ENCODE results near the gene FAT1.
"Not testable (repeated sequence)": the region's sequence is repeated elsewhere in the genome, so short reads cannot be mapped to it uniquely, and the experiment has no call there.

FAT1 gene, protein sequence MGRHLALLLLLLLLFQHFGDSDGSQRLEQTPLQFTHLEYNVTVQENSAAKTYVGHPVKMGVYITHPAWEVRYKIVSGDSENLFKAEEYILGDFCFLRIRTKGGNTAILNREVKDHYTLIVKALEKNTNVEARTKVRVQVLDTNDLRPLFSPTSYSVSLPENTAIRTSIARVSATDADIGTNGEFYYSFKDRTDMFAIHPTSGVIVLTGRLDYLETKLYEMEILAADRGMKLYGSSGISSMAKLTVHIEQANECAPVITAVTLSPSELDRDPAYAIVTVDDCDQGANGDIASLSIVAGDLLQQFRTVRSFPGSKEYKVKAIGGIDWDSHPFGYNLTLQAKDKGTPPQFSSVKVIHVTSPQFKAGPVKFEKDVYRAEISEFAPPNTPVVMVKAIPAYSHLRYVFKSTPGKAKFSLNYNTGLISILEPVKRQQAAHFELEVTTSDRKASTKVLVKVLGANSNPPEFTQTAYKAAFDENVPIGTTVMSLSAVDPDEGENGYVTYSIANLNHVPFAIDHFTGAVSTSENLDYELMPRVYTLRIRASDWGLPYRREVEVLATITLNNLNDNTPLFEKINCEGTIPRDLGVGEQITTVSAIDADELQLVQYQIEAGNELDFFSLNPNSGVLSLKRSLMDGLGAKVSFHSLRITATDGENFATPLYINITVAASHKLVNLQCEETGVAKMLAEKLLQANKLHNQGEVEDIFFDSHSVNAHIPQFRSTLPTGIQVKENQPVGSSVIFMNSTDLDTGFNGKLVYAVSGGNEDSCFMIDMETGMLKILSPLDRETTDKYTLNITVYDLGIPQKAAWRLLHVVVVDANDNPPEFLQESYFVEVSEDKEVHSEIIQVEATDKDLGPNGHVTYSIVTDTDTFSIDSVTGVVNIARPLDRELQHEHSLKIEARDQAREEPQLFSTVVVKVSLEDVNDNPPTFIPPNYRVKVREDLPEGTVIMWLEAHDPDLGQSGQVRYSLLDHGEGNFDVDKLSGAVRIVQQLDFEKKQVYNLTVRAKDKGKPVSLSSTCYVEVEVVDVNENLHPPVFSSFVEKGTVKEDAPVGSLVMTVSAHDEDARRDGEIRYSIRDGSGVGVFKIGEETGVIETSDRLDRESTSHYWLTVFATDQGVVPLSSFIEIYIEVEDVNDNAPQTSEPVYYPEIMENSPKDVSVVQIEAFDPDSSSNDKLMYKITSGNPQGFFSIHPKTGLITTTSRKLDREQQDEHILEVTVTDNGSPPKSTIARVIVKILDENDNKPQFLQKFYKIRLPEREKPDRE (N-terminal part only)

DNA sequence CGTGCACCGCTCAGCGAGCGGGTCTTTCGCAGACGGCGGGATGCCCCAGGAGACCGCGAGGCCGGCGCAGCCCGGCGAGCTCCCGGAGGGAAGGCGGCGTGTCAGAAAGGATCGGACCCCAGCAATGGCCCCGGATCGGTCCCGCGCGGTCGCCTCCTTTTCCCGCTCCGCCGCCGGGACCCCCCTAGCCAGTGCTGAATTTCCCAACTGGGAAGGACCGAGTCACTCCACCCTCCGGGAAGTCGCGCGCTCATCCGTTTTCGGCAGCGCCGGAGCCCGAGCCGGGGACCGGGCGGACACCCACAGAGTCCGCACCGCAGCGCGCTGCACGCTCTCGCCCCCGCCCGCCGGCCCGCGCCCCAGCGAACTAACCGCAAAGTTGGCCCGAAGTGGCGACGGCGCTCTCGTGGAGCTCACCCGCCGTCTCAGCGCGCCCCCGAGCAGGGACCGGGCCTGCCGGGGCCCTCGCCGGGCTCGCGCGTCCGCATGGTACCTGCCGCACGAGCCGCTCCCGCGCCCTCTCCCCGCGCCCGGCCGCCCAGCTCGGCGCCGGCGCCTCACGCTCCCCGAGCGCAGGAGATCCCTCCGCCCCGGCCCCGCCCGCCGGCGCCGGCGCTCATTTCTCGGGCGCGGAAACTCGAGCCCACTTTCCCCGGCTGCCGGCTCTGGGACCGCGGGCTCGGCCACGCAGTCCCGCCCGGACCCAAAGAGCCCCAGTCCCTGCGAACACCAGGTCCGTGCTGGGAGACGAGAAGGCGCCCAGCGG is at the start of gene FAT1:
Gene FAT1 (minus strand): TSS at position 565 of the 766 bp plus-strand sequence. CDS start 14,029 bp downstream, outside the sequence.
- no peak for DNase-seq

DNA sequence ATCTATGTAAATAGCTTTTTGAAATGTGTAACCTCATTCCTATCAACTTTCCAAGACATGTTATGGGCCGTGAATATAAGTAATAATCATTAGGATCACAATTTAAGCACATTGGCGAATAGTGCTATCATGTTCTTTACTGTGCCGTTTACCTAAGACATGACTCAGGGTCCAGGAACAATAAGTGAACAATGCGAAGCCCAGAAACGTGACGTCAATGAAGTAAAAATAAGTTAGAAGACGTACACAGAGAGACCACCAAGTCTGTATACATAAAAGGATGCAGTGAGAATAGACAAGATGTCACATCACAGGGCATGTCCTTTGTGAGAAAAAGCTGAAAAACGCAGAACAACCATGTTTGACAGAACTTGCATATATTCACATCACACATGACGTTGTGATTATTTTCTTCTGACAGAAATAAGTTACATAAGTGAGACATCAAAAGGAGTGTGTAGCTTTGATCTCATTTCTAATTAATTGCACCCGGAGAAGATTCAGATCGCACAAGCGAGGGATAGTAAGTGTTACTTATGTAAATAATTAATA is 49.4 kb upstream of the FAT1 start:
- no peak for DNase-seq

DNA sequence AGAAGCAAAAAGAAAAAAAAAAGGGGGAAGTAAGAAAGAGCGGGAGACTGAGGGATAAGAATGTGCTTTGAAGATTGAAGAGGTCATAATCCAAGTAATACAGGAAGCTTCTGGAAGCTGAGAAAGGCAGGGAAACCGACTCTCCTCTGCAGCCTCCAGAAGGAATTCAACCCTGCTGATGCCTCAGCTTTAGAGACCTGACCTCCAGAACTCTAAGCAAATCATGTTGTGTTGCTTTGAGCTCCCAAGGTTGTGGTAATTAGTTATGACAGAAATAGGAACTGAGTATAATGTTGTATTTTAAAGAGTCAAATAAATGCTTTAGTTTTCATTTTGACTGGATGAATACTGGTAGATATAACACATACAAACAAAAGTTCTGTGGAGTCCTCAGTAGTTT is 48.0 kb upstream of the FAT1 start:
- no peak for DNase-seq

DNA sequence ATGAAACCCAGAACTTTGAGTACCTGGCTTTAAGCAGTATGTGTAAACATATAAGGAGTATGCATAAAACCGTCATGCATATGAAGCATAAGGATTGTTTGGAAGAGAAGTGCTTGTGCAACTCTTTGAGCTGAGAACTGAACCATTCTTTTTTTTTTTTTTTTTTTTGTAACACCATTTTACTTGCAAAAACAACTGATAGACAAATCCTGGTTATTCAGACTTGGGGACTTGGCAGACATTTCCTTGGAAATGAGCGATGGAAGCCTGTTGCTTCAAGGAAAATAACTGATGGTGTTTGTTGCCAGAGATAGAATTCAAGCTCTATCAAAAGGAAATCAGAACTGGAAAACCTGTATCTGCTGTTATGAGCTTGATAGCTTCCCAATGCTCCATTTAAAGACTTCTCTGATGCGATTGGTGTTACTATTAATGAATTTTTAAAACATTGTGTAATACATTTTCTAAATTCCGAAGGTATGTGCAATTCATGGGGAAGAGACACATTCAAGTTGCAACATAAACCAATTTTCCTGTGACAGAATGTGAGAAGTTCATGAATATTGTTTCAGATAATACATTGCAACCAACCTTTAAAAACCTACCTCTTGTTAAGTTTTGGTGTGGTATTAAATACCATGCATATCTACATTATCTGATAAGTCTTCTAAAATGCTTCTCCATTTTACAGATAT is 47.0 kb upstream of the FAT1 start:
- no peak for DNase-seq

DNA sequence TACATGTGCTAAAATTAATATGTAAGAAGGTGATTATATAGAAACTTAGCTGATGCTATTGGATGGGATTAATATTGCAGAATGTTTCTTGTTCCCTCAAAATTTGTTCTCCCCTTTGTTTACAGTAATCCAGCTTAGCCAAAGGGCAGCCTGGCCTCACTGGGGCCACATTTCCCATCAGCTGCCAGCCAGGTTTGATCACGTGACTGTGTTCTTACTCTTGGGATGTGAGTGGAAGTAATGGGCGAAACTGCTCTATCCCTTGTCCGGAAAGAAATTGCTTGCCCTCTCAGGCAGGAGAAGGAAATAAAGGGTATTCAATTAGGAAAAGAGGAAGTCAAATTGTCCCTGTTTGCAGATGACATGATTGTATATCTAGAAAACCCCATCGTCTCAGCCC is 44.1 kb upstream of the FAT1 start:
- no peak for DNase-seq

DNA sequence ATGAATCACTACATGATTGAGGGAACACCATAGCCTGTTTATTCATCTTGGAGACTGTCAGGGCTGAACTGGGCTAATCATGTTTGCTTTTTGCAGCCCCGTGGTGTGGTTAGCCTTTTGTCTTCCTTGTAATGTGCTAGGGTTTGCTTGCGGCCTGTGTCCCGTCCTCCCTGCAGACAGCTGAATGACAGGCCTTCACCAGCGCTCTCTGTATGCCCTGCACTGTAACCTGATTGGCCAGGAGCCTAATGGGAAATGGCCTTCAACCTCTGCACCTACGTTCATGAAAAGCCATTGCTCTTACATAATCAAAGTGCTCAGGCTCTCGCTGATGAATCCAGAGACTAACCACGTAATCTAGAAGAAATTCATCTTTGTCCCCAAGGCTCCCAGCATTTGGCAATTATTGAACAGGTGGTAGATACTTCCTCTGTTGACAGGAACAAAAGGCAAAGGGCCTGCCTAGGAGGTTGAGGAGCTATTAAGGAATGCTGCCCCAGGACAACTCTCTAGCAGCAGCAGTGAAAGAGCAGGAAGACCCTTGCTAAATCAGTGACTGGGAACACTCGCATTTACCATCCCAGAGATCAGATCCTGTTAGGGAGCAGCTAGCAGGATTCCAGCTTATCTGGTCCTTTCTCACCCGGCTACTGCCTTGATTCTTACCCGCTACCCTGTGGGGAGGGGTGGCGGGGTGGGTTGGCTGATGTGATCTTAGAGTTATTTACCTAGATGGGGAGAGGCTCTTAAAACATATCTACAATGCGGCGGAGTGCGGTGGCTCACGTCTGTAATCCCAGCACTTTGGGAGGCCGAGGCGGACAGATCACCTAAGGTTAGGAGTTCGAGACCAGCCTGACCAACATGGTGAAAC is 42.3 kb upstream of the FAT1 start:
- DNase-seq: no peak

DNA sequence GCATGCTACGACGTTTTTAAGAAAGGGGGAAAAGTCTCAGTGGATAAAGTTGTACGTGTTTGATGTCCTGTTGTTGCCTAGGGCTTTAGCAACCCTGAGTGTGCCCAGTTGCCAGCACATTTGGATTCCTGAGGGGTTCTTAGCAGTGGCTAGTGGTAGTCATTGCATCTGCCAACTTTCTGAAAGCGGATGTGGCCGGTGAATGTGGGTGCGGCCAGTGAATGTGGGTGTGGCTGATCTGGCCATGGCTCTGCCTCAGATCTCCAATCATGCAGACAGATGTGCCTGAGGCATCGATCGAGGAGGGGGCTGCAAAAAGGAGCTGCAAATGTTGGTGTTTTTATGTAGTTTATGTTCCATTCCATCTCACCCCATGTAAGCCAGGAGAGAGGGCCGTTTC is 41.5 kb upstream of the FAT1 start:
- no peak for DNase-seq

DNA sequence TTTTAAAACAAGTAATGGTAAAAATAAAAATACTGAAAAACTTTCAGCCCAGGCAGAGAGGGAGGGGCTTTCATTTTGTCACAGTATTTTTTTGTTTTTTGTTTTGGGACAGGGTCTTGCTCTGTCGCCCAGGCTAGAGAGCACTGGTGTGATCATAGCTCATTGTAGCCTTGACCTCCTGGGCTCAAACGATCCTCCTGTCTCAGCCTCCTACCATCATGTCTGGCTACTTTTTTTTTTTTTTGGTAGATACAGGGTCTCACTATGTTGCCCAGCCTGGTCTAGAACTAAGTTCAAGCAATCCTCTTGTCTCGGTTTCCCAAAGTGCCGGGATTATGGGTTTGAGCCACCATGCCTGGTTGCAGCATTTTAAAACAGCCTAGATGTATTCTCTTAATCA is 40.8 kb upstream of the FAT1 start:
- no peak for DNase-seq

DNA sequence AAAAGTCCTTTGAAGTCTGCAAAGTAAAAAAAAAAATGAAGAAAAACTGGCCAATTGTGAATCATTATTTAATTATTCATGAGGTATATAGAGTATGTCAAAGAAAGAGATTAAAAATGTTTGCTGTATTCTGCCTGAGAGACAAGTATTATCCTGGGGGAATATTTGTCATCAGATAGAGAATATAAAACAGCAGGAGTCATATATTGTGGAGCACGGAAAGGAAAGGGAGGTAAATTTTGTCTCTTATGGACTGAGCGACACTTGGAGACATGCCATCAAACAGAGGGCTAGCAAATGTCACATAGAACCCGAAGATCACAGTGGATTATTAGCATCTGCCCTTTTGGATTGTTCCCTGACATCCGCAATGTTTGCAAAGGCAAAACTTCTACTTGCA is 39.2 kb upstream of the FAT1 start:
- no peak for DNase-seq

DNA sequence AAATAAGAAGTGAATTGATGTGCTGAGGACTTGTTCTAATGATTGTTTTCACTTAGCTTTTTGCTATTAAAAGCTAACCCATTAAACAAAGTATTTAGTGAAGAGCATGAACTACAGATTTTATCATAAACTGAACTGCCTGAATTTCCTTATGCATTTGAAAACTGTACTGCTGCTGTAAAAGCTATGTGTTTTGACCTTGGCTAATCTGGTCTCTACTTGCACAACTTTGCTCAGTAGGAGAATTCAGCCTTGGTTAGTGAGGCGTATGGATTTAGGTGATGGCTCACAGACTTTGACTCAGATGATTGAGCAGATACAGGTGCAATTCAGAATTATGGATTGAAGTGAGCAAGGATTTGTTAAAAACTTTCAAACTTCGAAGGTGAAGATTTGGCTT is 38.7 kb upstream of the FAT1 start:
- no peak for DNase-seq

DNA sequence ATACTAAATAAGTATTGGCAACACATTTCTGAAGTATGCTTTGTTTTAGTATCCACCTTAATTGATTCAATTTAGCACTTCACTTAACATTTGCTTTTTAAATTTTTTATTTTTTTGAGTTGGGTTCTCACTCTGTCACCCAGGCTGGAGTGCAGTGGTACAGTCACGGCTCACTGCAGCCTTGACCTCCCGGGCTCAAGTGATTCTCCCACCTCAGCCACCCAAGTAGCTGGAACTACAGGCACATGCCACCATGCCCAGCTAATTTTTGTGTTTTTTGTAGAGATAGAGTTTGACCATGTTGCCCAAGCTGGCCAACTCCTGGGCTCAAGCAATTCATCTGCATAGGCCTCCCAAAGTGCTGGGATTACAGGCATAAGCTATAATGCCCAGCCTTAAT is 38.3 kb upstream of the FAT1 start:
- not testable (repeated sequence) for DNase-seq

DNA sequence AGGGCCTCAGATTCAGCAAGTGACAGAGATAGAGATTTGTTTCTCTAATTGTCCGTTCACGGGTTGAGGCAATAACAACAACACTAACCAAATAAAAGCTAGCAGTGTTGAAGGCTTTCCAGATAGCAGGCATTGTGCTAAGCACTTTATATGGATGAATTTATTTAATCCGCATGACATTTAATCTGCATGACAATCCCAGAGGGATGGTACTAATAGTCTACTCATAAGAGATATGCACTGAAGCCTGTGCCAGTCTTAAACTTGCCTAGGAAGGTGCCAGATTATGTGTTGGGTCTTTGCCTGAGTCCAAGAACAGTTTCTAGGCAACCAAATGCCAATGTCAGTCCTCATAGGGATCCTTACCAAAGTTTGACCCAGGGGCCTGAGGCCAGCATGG is 37.7 kb upstream of the FAT1 start:
- no peak for DNase-seq

DNA sequence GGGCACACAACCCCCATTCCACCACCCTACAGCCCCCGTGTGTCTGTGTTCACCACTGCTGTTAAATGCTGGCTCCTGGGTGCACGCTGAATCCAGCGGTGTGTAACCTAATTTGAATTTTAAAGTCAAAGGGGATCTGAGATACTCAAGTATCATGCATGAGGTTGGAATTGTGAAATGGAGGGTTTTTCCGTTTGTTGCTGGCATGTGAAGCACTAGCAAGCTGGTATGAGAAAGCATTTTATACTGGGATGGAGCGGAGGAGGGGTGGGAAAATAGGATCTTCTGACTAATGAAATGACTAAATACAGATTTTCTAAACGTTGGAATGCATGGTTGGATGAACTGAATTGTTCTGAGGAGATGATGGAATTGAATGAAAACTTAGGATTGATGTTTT is 36.9 kb upstream of the FAT1 start:
- no peak for DNase-seq

DNA sequence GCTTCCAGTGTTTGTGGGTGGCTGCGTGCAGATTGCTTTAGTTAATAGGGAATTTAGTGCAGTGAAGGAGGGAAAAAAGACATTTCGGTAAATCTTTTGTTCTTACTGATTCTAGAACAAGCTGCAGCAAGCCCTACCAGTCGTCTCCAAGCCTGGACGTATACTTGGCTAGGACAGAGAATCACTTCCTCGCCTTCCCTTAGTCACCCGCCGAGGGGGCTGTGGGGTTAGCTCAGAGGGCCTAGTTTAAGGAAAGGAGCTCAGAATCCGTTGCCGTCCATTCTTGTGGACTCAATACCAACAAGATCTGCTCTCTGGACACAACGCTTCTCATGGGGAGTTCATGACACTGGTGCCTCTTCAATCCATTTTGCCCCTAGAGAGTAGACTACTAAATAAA is 36.3 kb upstream of the FAT1 start:
- no peak for DNase-seq

DNA sequence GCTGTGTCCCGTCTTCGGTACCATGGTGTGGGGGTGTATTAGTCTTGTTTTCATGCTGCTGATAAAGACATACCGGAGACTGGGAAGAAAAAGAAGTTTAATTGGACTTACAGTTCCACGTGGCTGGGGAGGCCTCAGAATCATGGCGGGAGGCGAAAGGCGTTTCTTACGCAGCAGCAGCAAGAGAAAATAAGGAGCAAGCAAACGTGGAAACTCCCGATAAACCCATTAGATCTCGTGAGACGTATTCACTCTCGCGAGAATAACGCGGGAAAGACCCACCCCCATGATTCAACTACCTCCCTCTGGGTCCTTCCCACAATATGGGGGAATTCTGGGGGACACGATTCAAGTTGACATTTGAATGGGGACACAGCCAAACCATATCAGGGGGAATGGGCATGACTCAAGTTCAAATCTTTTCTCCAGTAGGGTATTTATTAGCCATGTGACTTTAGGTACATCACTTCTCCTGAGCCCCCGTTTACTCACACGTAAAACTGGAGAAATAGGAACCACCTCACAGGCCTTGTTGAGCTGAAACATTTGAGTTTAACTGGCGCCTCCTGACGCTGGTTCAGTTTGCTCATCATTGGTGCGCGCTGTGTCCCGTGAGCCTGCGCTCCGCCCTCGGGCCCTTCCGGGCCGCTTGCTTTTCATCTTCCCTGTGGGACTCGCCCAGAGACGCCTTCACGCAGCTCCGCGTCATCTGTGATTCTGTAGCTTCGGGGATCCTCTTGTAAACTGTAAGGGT is 35.5 kb upstream of the FAT1 start:
- DNase-seq: no peak

DNA sequence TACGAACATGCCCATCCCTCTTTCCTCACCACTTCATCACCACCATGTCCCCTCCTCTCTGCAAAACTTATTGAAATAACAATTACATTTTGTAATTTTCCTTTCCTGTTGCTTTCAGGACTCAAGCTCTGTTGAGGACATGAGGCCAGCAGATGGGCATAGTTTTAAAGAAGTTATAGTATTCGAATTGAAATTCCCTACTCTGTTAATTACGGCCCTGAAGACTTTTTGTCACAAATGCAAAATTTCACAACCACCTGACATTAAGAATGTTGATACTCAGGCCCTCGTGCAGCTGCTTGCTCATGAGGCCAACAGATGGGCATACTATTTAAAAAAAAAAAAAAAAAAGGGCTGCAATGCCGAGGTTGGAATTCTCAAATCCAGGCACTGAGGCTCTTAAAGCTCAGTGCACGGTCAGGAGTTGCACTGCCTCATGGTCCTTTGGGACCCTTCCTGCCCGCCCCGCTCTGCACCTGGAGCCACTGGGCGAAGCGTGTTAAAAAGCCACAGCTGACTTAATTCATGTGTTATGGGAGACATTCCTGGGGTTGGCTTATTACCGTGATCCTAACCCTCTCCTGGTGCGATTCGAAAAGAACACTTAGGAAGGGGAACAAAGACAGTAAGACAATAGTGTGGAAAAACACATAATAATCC is 34.2 kb upstream of the FAT1 start:
- no peak for DNase-seq

DNA sequence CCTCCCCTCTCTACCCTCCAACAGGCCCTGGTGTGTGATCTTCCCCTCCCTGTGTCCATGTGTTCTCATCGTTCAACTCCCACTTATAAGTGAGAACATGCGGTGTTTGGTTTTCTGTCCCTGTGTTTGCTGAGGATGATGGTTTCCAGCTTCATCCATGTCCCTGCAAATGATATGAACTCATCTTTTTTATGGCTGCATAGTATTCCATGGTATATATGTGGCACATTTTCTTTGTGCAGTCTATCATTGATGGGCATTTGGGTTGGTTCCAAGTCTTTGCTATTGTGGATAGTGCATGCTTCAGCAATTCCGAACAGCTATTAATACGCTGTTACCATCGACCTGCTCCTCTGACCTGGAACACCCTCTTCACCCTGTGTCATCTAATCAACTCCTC is 32.9 kb upstream of the FAT1 start:
- DNase-seq: not testable (repeated sequence)

DNA sequence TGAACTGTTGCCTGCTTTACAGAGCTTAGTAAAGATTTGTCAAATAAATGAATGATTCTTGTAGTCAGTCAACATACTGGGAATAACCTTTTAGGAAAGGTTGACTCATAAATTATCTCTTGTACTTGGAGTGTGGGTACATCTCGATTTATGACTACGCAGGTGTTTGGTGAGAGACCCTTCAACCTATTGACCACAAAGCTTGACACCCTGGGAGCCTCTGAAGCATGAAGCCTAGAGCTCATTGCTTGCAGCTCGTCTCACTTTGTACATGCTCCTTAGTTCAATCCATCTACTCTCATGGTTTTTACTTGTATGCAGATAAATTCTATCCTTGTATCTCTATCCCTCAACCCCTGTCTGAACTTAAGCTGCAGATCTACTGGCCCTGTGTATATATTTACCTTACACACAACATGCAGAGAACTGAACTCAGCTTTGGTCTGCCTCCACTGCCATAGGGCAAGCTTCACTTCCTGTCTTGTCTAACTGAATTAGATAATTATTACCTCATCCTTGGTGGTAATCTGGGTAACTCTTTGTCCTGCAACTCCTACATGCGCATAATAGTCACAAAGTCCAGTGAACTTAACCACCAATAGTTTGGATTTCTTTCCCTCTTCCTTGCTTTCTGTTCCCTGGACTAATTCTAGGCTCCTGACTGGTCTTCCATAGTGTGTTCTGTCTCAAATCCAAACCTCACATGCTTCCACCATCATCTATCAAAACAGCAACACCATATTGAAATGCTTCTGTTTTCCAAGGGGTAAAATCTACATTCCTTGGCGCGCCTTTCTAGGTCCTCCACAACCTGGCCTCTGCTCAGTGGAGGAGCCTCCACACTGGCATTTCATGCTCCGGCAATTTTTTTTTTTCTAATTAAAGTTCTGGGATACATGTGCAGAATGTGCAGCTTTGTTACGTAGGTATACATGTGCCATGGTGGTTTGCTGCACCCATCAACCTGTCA is 32.2 kb upstream of the FAT1 start:
- DNase-seq: no peak

Measured in T1000 (cell line).